Measurements from ENCODE around the gene NR1H3. TPM values are rescaled to one million over a fixed set of nuclear protein-coding genes. Genes with fewer than 3 reads are reported as not detected.
A peak's percentile ranks its signal among the peaks of the same experiment; 100 is the strongest.

Gene NR1H3
- total and polyA plus RNA-seq, 9 donors = 18.0 to 39.7 (median 27.3) TPM

- intact Hi-C loops (cut with DNase I) = loop anchor here in 1 of 4 donors (2.0 kb wide), 1 partner anchor 29 kb away; no protein-coding TSS in a partner anchor
- TF ChIP-seq POLR2A (IDR thresholded peaks at IDR 0.05) = peak; percentile 42
- no peak for TF ChIP-seq EP300 (IDR thresholded peaks at IDR 0.05)
- TF ChIP-seq CTCF (IDR thresholded peaks at IDR 0.05) = no peak
- H3K9me3 ChIP-seq = no peaks in the 10 kb centered on the region
- peaks cover 10% of the 10 kb centered on the region for H3K4me1 ChIP-seq (ENCODE audit: insufficient read depth)
- H3K4me3 ChIP-seq = peak overlapping the region; percentile 72
- H3K27me3 ChIP-seq = no peaks in the 10 kb centered on the region
- no peaks in the 10 kb centered on the region for H3K36me3 ChIP-seq
- WGBS, 3 donors = 1 to 3% (median 2%) methylated on average over 20 of the region's 20 CpGs
- peak; percentile 88 to 92 (median 91) for DNase-seq
- peak overlapping the region; percentile 88 to 93 for H3K27ac ChIP-seq
Measured at GRCh38 chr11:47213950-47214565, 43.7 kb upstream of the NR1H3 start.

- H3K9me3 ChIP-seq = no peaks in the 10 kb centered on the region
- no peak for DNase-seq
- intact Hi-C loops (cut with DNase I) = loop anchor here in 1 of 4 donors (2.0 to 5.0 kb wide), 2 partner anchors 31 to 47 kb away; no protein-coding TSS in a partner anchor
- H3K27me3 ChIP-seq = no peaks in the 10 kb centered on the region
- no peaks in the 10 kb centered on the region for H3K36me3 ChIP-seq
- peak overlapping the region; percentile 72 for H3K4me3 ChIP-seq
- H3K4me1 ChIP-seq (ENCODE audit: insufficient read depth) = peaks cover 10% of the 10 kb centered on the region
- H3K27ac ChIP-seq = peak overlapping the region; percentile 88 to 93
- no peak for TF ChIP-seq CTCF (IDR thresholded peaks at IDR 0.05)
- no peak for TF ChIP-seq EP300 (IDR thresholded peaks at IDR 0.05)
- no peak for TF ChIP-seq POLR2A (IDR thresholded peaks at IDR 0.05)
- 6 to 10% (median 10%) methylated on average over 15 of the region's 15 CpGs for WGBS, 3 donors
Measured at GRCh38 chr11:47215366-47215910, 42.4 kb upstream of the NR1H3 start.

GRCh38 chr11:47216121-47216798, 41.5 kb upstream of the NR1H3 start:
- Histone ChIP-seq H3K27ac (peak overlapping the region in 1 of 2 donors; percentile 93), H3K4me1 (ENCODE audit: insufficient read depth) (peaks cover 10% of the 10 kb centered on the region), H3K9me3 (no peaks in the 10 kb centered on the region), H3K36me3 (no peaks in the 10 kb centered on the region), H3K4me3 (peak overlapping the region; percentile 72), H3K27me3 (no peaks in the 10 kb centered on the region)
- peak; percentile 36 to 47 (median 45) for DNase-seq
- 2% methylated on average over 12 of the region's 12 CpGs for WGBS, 3 donors
- intact Hi-C loops (cut with DNase I) = loop anchor here in 1 of 4 donors (5.0 kb wide), 1 partner anchor 46 kb away; no protein-coding TSS in a partner anchor
- no peak for TF ChIP-seq POLR2A (IDR thresholded peaks at IDR 0.05)
- no peak for TF ChIP-seq CTCF (IDR thresholded peaks at IDR 0.05)
- TF ChIP-seq EP300 (IDR thresholded peaks at IDR 0.05) = no peak

- WGBS, 3 donors = 70 to 92% (median 82%) methylated on average over 1 of the region's 1 CpG
- H3K9me3 ChIP-seq = no peaks in the 10 kb centered on the region
- no peak overlapping the region for H3K27ac ChIP-seq
- DNase-seq = no peak
- no peaks in the 10 kb centered on the region for H3K36me3 ChIP-seq
- TF ChIP-seq CTCF (IDR thresholded peaks at IDR 0.05) (no peak), POLR2A (IDR thresholded peaks at IDR 0.05) (no peak)
- no peaks in the 10 kb centered on the region for H3K27me3 ChIP-seq
- intact Hi-C loops (cut with DNase I) = no loop called here
- H3K4me1 ChIP-seq (ENCODE audit: insufficient read depth) = peaks cover 9% of the 10 kb centered on the region
- H3K4me3 ChIP-seq = no peak overlapping the region
Measured at GRCh38 chr11:47220401-47220821, 37.4 kb upstream of the NR1H3 start.
